ENCODE measurements around the gene HTR5A.

The HTR5A gene

GRCh38 chr7:155129789-155130188, 59.7 kb downstream of the HTR5A start:
- no peak overlapping the region for H3K4me3 ChIP-seq (ENCODE audit: low read depth in 1 of 2, low read length in 1 of 2)
- H3K9me3 ChIP-seq: no peaks in the 10 kb centered on the region
- no peaks in the 10 kb centered on the region for H3K36me3 ChIP-seq
- H3K27ac ChIP-seq: no peak overlapping the region
- no peaks in the 10 kb centered on the region for H3K4me1 ChIP-seq (ENCODE audit: control insufficient read depth in 1 of 2, insufficient read depth in 1 of 2, low read depth in 1 of 2, low read length in 1 of 2)
- TF ChIP-seq CTCF (IDR thresholded peaks at IDR 0.05): no peak
- H3K27me3 ChIP-seq: no peaks in the 10 kb centered on the region

- H3K27me3 ChIP-seq: no peaks in the 10 kb centered on the region
- H3K27ac ChIP-seq: no peak overlapping the region
- no peaks in the 10 kb centered on the region for H3K9me3 ChIP-seq
- TF ChIP-seq CTCF (IDR thresholded peaks at IDR 0.05): no peak
- no peak overlapping the region for H3K4me3 ChIP-seq (ENCODE audit: low read depth in 1 of 2, low read length in 1 of 2)
- no peaks in the 10 kb centered on the region for H3K36me3 ChIP-seq
- H3K4me1 ChIP-seq (ENCODE audit: control insufficient read depth in 1 of 2, insufficient read depth in 1 of 2, low read depth in 1 of 2, low read length in 1 of 2): no peaks in the 10 kb centered on the region
Observed at GRCh38 chr7:155130493-155130892, 60.4 kb downstream of the HTR5A start.

- Histone ChIP-seq H3K27ac (no peak overlapping the region), H3K36me3 (no peaks in the 10 kb centered on the region), H3K4me3 (ENCODE audit: low read depth in 1 of 2, low read length in 1 of 2) (no peak overlapping the region), H3K9me3 (no peaks in the 10 kb centered on the region), H3K27me3 (no peaks in the 10 kb centered on the region), H3K4me1 (ENCODE audit: control insufficient read depth in 1 of 2, insufficient read depth in 1 of 2, low read depth in 1 of 2, low read length in 1 of 2) (no peaks in the 10 kb centered on the region)
- no peak for TF ChIP-seq CTCF (IDR thresholded peaks at IDR 0.05)
Observed at GRCh38 chr7:155131090-155131489, 61.0 kb downstream of the HTR5A start.

GRCh38 chr7:155132431-155132830, 62.3 kb downstream of the HTR5A start:
- no peaks in the 10 kb centered on the region for H3K36me3 ChIP-seq
- H3K4me1 ChIP-seq (ENCODE audit: control insufficient read depth in 1 of 2, insufficient read depth in 1 of 2, low read depth in 1 of 2, low read length in 1 of 2): no peaks in the 10 kb centered on the region
- no peak for TF ChIP-seq CTCF (IDR thresholded peaks at IDR 0.05)
- no peaks in the 10 kb centered on the region for H3K9me3 ChIP-seq
- no peak overlapping the region for H3K27ac ChIP-seq
- no peak overlapping the region for H3K4me3 ChIP-seq (ENCODE audit: low read depth in 1 of 2, low read length in 1 of 2)
- no peaks in the 10 kb centered on the region for H3K27me3 ChIP-seq

GRCh38 chr7:155136619-155137243, 66.6 kb downstream of the HTR5A start:
- no peaks in the 10 kb centered on the region for H3K27me3 ChIP-seq
- TF ChIP-seq CTCF (IDR thresholded peaks at IDR 0.05): no peak
- H3K36me3 ChIP-seq: no peaks in the 10 kb centered on the region
- H3K9me3 ChIP-seq: no peaks in the 10 kb centered on the region
- no peak overlapping the region for H3K4me3 ChIP-seq (ENCODE audit: low read depth in 1 of 2, low read length in 1 of 2)
- no peak overlapping the region for H3K27ac ChIP-seq
- no peaks in the 10 kb centered on the region for H3K4me1 ChIP-seq (ENCODE audit: control insufficient read depth in 1 of 2, insufficient read depth in 1 of 2, low read depth in 1 of 2, low read length in 1 of 2)
